ENCODE results near the gene CLIC1. TPM values are rescaled to one million over a fixed set of nuclear protein-coding genes. Genes with fewer than 3 reads are reported as not detected.

CLIC1 gene
- total RNA-seq, 4 donors from 2014 or later, result 239 to 420 (median 333) TPM

GRCh38 chr6:31776989-31777666, 40.8 kb upstream of the CLIC1 start, which contains the start of gene VWA7:
VWA7 (minus strand) TSS chr6:31777328; CDS start chr6:31776779, 549 bp downstream.
- peak within 1 kb of the TSS; percentile 9 for H3K27ac ChIP-seq
- no peak within 1 kb of the TSS for H3K4me3 ChIP-seq
- peaks cover 24% of the 10 kb centered on the region for H3K4me1 ChIP-seq
- H3K27me3 ChIP-seq, result no peaks in the 10 kb centered on the region
- WGBS, result 13% methylated on average over 14 of the region's 15 CpGs
- no peak for DNase-seq (ENCODE audit: low spot score in 2 of 2)
- peaks cover 37% of the 10 kb centered on the region for H3K36me3 ChIP-seq
- TF ChIP-seq POLR2AphosphoS5 (IDR thresholded peaks at IDR 0.05), result no peak
- no peak for TF ChIP-seq POLR2A (IDR thresholded peaks at IDR 0.05)
- TF ChIP-seq EP300 (IDR thresholded peaks at IDR 0.05), result no peak
- no peak for TF ChIP-seq CTCF (IDR thresholded peaks at IDR 0.05)
- no peaks in the 10 kb centered on the region for H3K9me3 ChIP-seq

GRCh38 chr6:31776485-31776988, 40.2 kb upstream of the CLIC1 start:
- no peak for DNase-seq (ENCODE audit: low spot score in 2 of 2)
- Histone ChIP-seq H3K9me3 (no peaks in the 10 kb centered on the region), H3K36me3 (peaks cover 31% of the 10 kb centered on the region), H3K4me1 (peaks cover 24% of the 10 kb centered on the region), H3K27ac (peak overlapping the region; percentile 9), H3K27me3 (no peaks in the 10 kb centered on the region), H3K4me3 (no peak overlapping the region)
- no peak for TF ChIP-seq EP300 (IDR thresholded peaks at IDR 0.05)
- no peak for TF ChIP-seq CTCF (IDR thresholded peaks at IDR 0.05)
- no peak for TF ChIP-seq POLR2A (IDR thresholded peaks at IDR 0.05)
- no peak for TF ChIP-seq POLR2AphosphoS5 (IDR thresholded peaks at IDR 0.05)
- WGBS, result 40% methylated on average over 14 of the region's 14 CpGs

- H3K27ac ChIP-seq, result peak overlapping the region; percentile 9
- no peak overlapping the region for H3K4me3 ChIP-seq
- TF ChIP-seq POLR2AphosphoS5 (IDR thresholded peaks at IDR 0.05) (no peak), CTCF (IDR thresholded peaks at IDR 0.05) (no peak), EP300 (IDR thresholded peaks at IDR 0.05) (no peak), POLR2A (IDR thresholded peaks at IDR 0.05) (no peak)
- H3K36me3 ChIP-seq, result peaks cover 24% of the 10 kb centered on the region
- no peak for DNase-seq (ENCODE audit: low spot score in 2 of 2)
- no peaks in the 10 kb centered on the region for H3K9me3 ChIP-seq
- H3K4me1 ChIP-seq, result peaks cover 24% of the 10 kb centered on the region
- WGBS, result 89% methylated on average over 14 of the region's 32 CpGs
- H3K27me3 ChIP-seq, result no peaks in the 10 kb centered on the region
Observed at GRCh38 chr6:31775633-31776484, 39.5 kb upstream of the CLIC1 start.

GRCh38 chr6:31775184-31775583, 38.9 kb upstream of the CLIC1 start:
- peaks cover 18% of the 10 kb centered on the region for H3K36me3 ChIP-seq
- TF ChIP-seq POLR2AphosphoS5 (IDR thresholded peaks at IDR 0.05) (no peak), EP300 (IDR thresholded peaks at IDR 0.05) (no peak), POLR2A (IDR thresholded peaks at IDR 0.05) (no peak), CTCF (IDR thresholded peaks at IDR 0.05) (no peak)
- H3K27me3 ChIP-seq, result no peaks in the 10 kb centered on the region
- no peak overlapping the region for H3K4me3 ChIP-seq
- H3K27ac ChIP-seq, result no peak overlapping the region
- peaks cover 24% of the 10 kb centered on the region for H3K4me1 ChIP-seq
- 45% methylated on average over 4 of the region's 4 CpGs for WGBS
- no peak for DNase-seq (ENCODE audit: low spot score in 2 of 2)
- no peaks in the 10 kb centered on the region for H3K9me3 ChIP-seq

GRCh38 chr6:31771992-31772358, 35.6 kb upstream of the CLIC1 start:
- 75% methylated on average over 4 of the region's 4 CpGs for WGBS

More at GRCh38 chr6:31771992-31772358, 35.6 kb upstream of the CLIC1 start:
- Histone ChIP-seq H3K4me1 (peaks cover 25% of the 10 kb centered on the region), H3K9me3 (no peaks in the 10 kb centered on the region), H3K4me3 (no peak overlapping the region), H3K27ac (no peak overlapping the region), H3K36me3 (no peaks in the 10 kb centered on the region), H3K27me3 (no peaks in the 10 kb centered on the region)
- no peak for DNase-seq (ENCODE audit: low spot score in 2 of 2)
- no peak for TF ChIP-seq POLR2AphosphoS5 (IDR thresholded peaks at IDR 0.05)
